MM.1S (cell line): ENCODE results near the gene RSPH4A.

Experiments used
- DNase-seq: peaks from one replicate; pipeline ENCODE4 v3.0.0-alpha.2; 2015
- H2AFZ ChIP-seq: fragments of 300-600 bp; sonication (generic); 2 replicates; pipeline ENCODE4 v1.6.0; 2016; ENCODE audit warnings: antibody characterized with exemption, low read length
- H3F3A ChIP-seq: fragments of 300-600 bp; sonication (generic); 2 replicates; pipeline ENCODE4 v1.6.1; 2016; ENCODE audit warnings: mild to moderate bottlenecking, antibody characterized with exemption, low read length, moderate library complexity, mixed read lengths; ENCODE audit not compliant: insufficient read depth
- H3K27ac ChIP-seq: fragments of 300-600 bp; sonication (generic); 2 replicates; pipeline ENCODE4 v1.5.1; 2016; ENCODE audit warnings: mild to moderate bottlenecking, low read length
- H3K27me3 ChIP-seq: fragments of 300-600 bp; sonication (generic); replicated peaks from 2 replicates; pipeline ENCODE4 v1.6.0; 2016; ENCODE audit warnings: low read length; ENCODE audit not compliant: insufficient read depth
- H3K36me3 ChIP-seq: fragments of 300-600 bp; sonication (generic); replicated peaks from 2 replicates; pipeline ENCODE4 v1.6.1; 2016; ENCODE audit warnings: mild to moderate bottlenecking, low read length, mixed read lengths; ENCODE audit not compliant: insufficient read depth
- H3K4me1 ChIP-seq: fragments of 300-600 bp; sonication (generic); 2 replicates; pipeline ENCODE4 v1.6.1; 2016; ENCODE audit warnings: low read length, mixed read lengths
- H3K4me2 ChIP-seq: fragments of 300-600 bp; sonication (generic); 2 replicates; pipeline ENCODE4 v1.6.0; 2016; ENCODE audit warnings: low read depth, low read length
- H3K4me3 ChIP-seq: fragments of 300-600 bp; sonication (generic); 2 replicates; pipeline ENCODE4 v1.5.1; 2016; ENCODE audit warnings: low read length, mixed read lengths
- H3K79me2 ChIP-seq: fragments of 300-600 bp; sonication (generic); 2 replicates; pipeline ENCODE4 v1.6.1; 2016; ENCODE audit warnings: mixed run types, low read length, mixed read lengths
- H3K9ac ChIP-seq: fragments of 300-600 bp; sonication (generic); 2 replicates; pipeline ENCODE4 v1.6.1; 2016; ENCODE audit warnings: low read length, mixed read lengths
- H3K9me2 ChIP-seq: fragments of 300-600 bp; sonication (generic); replicated peaks from 2 replicates; pipeline ENCODE4 v1.6.1; 2016; ENCODE audit warnings: mild to moderate bottlenecking, low read length, mixed read lengths; ENCODE audit not compliant: insufficient read depth
- H3K9me3 ChIP-seq: fragments of 300-600 bp; sonication (generic); replicated peaks from 2 replicates; pipeline ENCODE4 v1.6.1; 2016; ENCODE audit warnings: mild to moderate bottlenecking, low read length, mixed read lengths; ENCODE audit not compliant: insufficient read depth
- H4K20me1 ChIP-seq: fragments of 300-600 bp; sonication (generic); 2 replicates; pipeline ENCODE4 v1.6.1; 2016; ENCODE audit warnings: mild to moderate bottlenecking, low read length, moderate library complexity, mixed read lengths; ENCODE audit not compliant: insufficient read depth
- EZH2 ChIP-seq: fragments of 300-600 bp; sonication (generic); optimal IDR thresholded peaks from 2 replicates; pipeline ENCODE3; 2017; ENCODE audit warnings: low read depth, mild to moderate bottlenecking, antibody characterized with exemption, low read length, mixed read lengths
- EZH2phosphoT487 ChIP-seq: fragments of 300-600 bp; sonication (generic); IDR thresholded peaks from 2 replicates; pipeline ENCODE4 v1.6.1; 2018; ENCODE audit warnings: antibody characterized with exemption, low read length
- TF ChIP-seq, protein P1 (sequence below): fragments of 300-600 bp; sonication (generic); IDR thresholded peaks from 2 replicates; pipeline ENCODE4 v1.5.1; 2016; ENCODE audit warnings: antibody characterized with exemption, low read length, mixed read lengths

Gene RSPH4A

DNA sequence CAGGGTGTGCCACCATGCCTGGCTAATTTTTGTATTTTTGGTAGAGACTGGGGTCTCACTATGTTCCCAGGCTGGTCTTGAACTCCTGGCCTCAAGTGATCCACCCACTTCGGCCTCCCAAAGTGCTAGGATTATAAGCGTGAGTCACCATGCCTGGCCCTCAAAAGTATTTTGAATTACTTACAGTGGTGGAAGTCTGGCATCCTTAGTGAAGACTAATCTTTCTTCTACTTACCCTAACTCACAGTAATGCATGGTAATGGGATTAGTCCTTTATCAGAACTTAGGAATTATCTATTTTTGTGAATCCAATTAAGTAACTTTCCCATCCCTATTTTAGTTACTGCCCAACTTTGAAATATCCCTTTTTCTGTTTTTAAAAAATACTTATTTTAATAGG is 41.1 kb upstream of the RSPH4A start:
- no peak overlapping the region for H3K9ac ChIP-seq
- H2AFZ ChIP-seq = no peak overlapping the region
- no peak for DNase-seq
- H3K27me3 ChIP-seq = no peaks in the 10 kb centered on the region
- no peak overlapping the region for H3K4me3 ChIP-seq
- no peaks in the 10 kb centered on the region for H3K9me3 ChIP-seq
- H3F3A ChIP-seq = peaks cover 8% of the 10 kb centered on the region
- TF ChIP-seq EZH2phosphoT487 (no peak), EZH2 (no peak)
- TF ChIP-seq, protein P1, sequence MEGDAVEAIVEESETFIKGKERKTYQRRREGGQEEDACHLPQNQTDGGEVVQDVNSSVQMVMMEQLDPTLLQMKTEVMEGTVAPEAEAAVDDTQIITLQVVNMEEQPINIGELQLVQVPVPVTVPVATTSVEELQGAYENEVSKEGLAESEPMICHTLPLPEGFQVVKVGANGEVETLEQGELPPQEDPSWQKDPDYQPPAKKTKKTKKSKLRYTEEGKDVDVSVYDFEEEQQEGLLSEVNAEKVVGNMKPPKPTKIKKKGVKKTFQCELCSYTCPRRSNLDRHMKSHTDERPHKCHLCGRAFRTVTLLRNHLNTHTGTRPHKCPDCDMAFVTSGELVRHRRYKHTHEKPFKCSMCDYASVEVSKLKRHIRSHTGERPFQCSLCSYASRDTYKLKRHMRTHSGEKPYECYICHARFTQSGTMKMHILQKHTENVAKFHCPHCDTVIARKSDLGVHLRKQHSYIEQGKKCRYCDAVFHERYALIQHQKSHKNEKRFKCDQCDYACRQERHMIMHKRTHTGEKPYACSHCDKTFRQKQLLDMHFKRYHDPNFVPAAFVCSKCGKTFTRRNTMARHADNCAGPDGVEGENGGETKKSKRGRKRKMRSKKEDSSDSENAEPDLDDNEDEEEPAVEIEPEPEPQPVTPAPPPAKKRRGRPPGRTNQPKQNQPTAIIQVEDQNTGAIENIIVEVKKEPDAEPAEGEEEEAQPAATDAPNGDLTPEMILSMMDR = no peak
- H3K4me1 ChIP-seq = peaks cover 8% of the 10 kb centered on the region; the same call in 1 of the 2 replicates
- no peaks in the 10 kb centered on the region; the same call in none of the 2 replicates for H4K20me1 ChIP-seq
- no peaks in the 10 kb centered on the region for H3K36me3 ChIP-seq
- no peak overlapping the region for H3K27ac ChIP-seq
- no peaks in the 10 kb centered on the region for H3K9me2 ChIP-seq
- peaks cover 90% of the 10 kb centered on the region for H3K79me2 ChIP-seq
- H3K4me2 ChIP-seq = no peak overlapping the region

DNA sequence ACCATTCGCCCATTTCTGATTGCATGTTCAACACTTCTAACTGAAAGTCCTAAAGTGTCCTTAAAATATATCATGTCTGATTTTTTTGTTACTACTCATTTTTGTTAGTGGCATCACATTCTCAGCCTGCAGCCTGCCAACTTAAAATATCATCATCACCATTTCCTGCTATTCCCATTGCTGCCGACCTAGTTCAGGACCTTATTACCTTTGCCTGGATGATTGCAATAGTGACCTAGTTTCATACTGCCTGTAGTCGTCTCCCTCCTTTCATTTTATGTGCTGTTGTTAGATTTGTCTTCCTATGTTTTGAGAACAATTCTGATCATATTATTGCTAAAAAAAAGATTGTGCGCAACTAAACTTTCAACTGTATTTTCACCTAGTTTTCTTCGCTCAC is 38.8 kb upstream of the RSPH4A start:
- Histone ChIP-seq H3F3A (no peaks in the 10 kb centered on the region), H3K4me1 (peaks cover 7% of the 10 kb centered on the region; the same call in 1 of the 2 replicates), H3K4me2 (no peak overlapping the region), H3K27ac (no peak overlapping the region), H4K20me1 (no peaks in the 10 kb centered on the region; the same call in none of the 2 replicates), H3K9me2 (no peaks in the 10 kb centered on the region), H3K27me3 (no peaks in the 10 kb centered on the region), H3K79me2 (peaks cover 80% of the 10 kb centered on the region), H3K4me3 (no peak overlapping the region), H2AFZ (no peak overlapping the region), H3K36me3 (no peaks in the 10 kb centered on the region; the same call in 1 of the 2 replicates), H3K9me3 (no peaks in the 10 kb centered on the region), H3K9ac (no peak overlapping the region)
- TF ChIP-seq, protein P1 = no peak
- TF ChIP-seq EZH2phosphoT487 (no peak), EZH2 (no peak)
- no peak for DNase-seq

DNA sequence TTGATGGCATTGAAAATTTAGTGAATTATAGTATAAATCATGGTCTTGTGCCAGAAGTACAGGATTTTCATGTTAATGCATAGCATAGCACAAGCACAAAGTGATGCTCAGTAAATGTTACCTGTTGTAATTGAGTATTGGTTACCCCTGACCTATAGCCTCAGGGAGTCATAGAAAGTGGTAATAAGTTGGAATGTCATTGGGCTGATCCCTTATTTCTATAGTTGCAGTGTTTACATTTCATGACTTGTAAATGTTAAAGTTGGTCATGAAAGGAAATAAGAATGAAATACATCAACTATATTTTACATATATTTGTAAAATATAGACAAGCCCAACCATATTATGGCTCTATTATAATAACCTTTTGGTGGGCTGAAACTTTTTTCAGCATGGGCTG is 37.9 kb upstream of the RSPH4A start:
- H3K27me3 ChIP-seq = no peaks in the 10 kb centered on the region
- H3F3A ChIP-seq = no peaks in the 10 kb centered on the region
- H3K4me1 ChIP-seq = no peaks in the 10 kb centered on the region
- H3K27ac ChIP-seq = no peak overlapping the region
- H3K36me3 ChIP-seq = no peaks in the 10 kb centered on the region; the same call in 1 of the 2 replicates
- H3K9me2 ChIP-seq = no peaks in the 10 kb centered on the region
- no peak overlapping the region for H3K4me3 ChIP-seq
- no peaks in the 10 kb centered on the region for H3K9me3 ChIP-seq
- no peaks in the 10 kb centered on the region; the same call in none of the 2 replicates for H4K20me1 ChIP-seq
- H3K4me2 ChIP-seq = no peak overlapping the region
- H3K9ac ChIP-seq = no peak overlapping the region
- DNase-seq = no peak
- TF ChIP-seq EZH2 (no peak), EZH2phosphoT487 (no peak)
- TF ChIP-seq, protein P1 = no peak
- no peak overlapping the region for H2AFZ ChIP-seq
- peaks cover 71% of the 10 kb centered on the region for H3K79me2 ChIP-seq
